SU-DHL-6 (cell line): ENCODE results near the gene KCNH6.

ENCODE experiments used
- H2AFZ ChIP-seq: fragments of 200-600 bp; sonication (generic); 2 replicates; pipeline ENCODE4 v1.6.1; 2014; ENCODE audit warnings: low read depth, mild to moderate bottlenecking, moderate library complexity, mixed read lengths, antibody characterized with exemption, low read length; ENCODE audit not compliant: severe bottlenecking
- H3F3A ChIP-seq: fragments of 200-600 bp; shearing (Covaris generic); 2 replicates; pipeline ENCODE4 v1.6.0; 2016; ENCODE audit warnings: antibody characterized with exemption, mild to moderate bottlenecking; ENCODE audit not compliant: insufficient read depth
- H3K27ac ChIP-seq: fragments of 200-600 bp; sonication (generic); 2 replicates; pipeline ENCODE4 v1.5.1; 2016; ENCODE audit warnings: low read depth, mild to moderate bottlenecking, low read length, moderate library complexity, mixed read lengths
- H3K27me3 ChIP-seq: fragments of 200-600 bp; sonication (generic), shearing (Covaris generic); 2 replicates; pipeline ENCODE4 v1.6.0; 2014; ENCODE audit warnings: mild to moderate bottlenecking, low read length
- H3K36me3 ChIP-seq: fragments of 200-600 bp; sonication (generic); 2 replicates; pipeline ENCODE4 v1.6.1; 2014; ENCODE audit warnings: mild to moderate bottlenecking, low read length, mixed read lengths
- H3K4me2 ChIP-seq: fragments of 300-600, 200-600 bp; shearing (Covaris generic), sonication (generic); 2 replicates; pipeline ENCODE4 v1.6.0; 2014; ENCODE audit warnings: low read length, low read depth, mild to moderate bottlenecking; ENCODE audit not compliant: poor library complexity, severe bottlenecking
- H3K4me3 ChIP-seq: fragments of 200-600 bp; sonication (generic); 2 replicates; pipeline ENCODE4 v1.5.1; 2014; ENCODE audit warnings: antibody characterized with exemption, low read length, mild to moderate bottlenecking, mixed read lengths; ENCODE audit not compliant: insufficient read depth, poor library complexity, severe bottlenecking
- H3K79me2 ChIP-seq: fragments of 200-600 bp; sonication (generic); 2 replicates; pipeline ENCODE4 v1.6.1; 2014; ENCODE audit warnings: mild to moderate bottlenecking, low read length, moderate library complexity; ENCODE audit not compliant: insufficient read depth
- H3K9ac ChIP-seq: fragments of 200-600 bp; sonication (generic); 2 replicates; pipeline ENCODE4 v1.7.0; 2014; ENCODE audit warnings: mild to moderate bottlenecking, low read length
- H3K9me2 ChIP-seq: fragments of 200-600 bp; sonication (generic); replicated peaks from 2 replicates; pipeline ENCODE4 v1.6.1; 2014; ENCODE audit warnings: low read length; ENCODE audit not compliant: insufficient read depth
- H3K9me3 ChIP-seq: fragments of 200-600 bp; sonication (generic); 2 replicates; pipeline ENCODE4 v1.6.1; 2014; ENCODE audit warnings: low read length, mixed read lengths; ENCODE audit not compliant: insufficient read depth
- H4K20me1 ChIP-seq: fragments of 200-600 bp; sonication (generic); 2 replicates; pipeline ENCODE4 v1.6.1; 2014; ENCODE audit warnings: low read depth, mild to moderate bottlenecking, antibody characterized with exemption, low read length, moderate library complexity, mixed read lengths
- CTCF ChIP-seq: fragments of 200-600 bp; sonication (generic); IDR thresholded peaks from one replicate; pipeline ENCODE4 v1.5.1; 2017; ENCODE audit warnings: antibody characterized with exemption, mild to moderate bottlenecking, low read length, moderate library complexity; ENCODE audit not compliant: insufficient read depth, poor library complexity, severe bottlenecking
- EZH2phosphoT487 ChIP-seq: fragments of 200-600 bp; sonication (generic), shearing (Covaris generic); conservative IDR thresholded peaks from 2 replicates; pipeline ENCODE4 v1.6.1; 2018; ENCODE audit warnings: mild to moderate bottlenecking, antibody characterized with exemption, low read length, moderate library complexity, mixed read lengths

Gene KCNH6

GRCh38 chr17:63578769-63579111, 55.6 kb downstream of the KCNH6 start:
- Histone ChIP-seq H3K79me2 (peaks cover 20% of the 10 kb centered on the region), H2AFZ (no peak overlapping the region), H3K4me2 (no peak overlapping the region), H3K4me3 (no peak overlapping the region), H3K9me2 (no peaks in the 10 kb centered on the region), H3K27me3 (no peaks in the 10 kb centered on the region), H4K20me1 (no peaks in the 10 kb centered on the region; the same call in 1 of the 2 replicates), H3K9me3 (no peaks in the 10 kb centered on the region), H3K36me3 (no peaks in the 10 kb centered on the region), H3F3A (no peaks in the 10 kb centered on the region), H3K9ac (no peak overlapping the region), H3K27ac (no peak overlapping the region)
- TF ChIP-seq CTCF = no peak
- TF ChIP-seq EZH2phosphoT487 = no peak

- H3K27ac ChIP-seq = no peak overlapping the region
- no peak overlapping the region for H3K9ac ChIP-seq
- no peaks in the 10 kb centered on the region; the same call in 1 of the 2 replicates for H4K20me1 ChIP-seq
- no peak for TF ChIP-seq CTCF
- TF ChIP-seq EZH2phosphoT487 = no peak
- H3K79me2 ChIP-seq = peaks cover 20% of the 10 kb centered on the region
- no peak overlapping the region for H2AFZ ChIP-seq
- H3K4me3 ChIP-seq = no peak overlapping the region
- no peaks in the 10 kb centered on the region for H3K36me3 ChIP-seq
- no peaks in the 10 kb centered on the region for H3K27me3 ChIP-seq
- H3K4me2 ChIP-seq = no peak overlapping the region
- H3F3A ChIP-seq = no peaks in the 10 kb centered on the region
- H3K9me3 ChIP-seq = no peaks in the 10 kb centered on the region
- H3K9me2 ChIP-seq = no peaks in the 10 kb centered on the region
Observed at GRCh38 chr17:63579633-63580032, 56.5 kb downstream of the KCNH6 start.

- Histone ChIP-seq H3K36me3 (no peaks in the 10 kb centered on the region), H3K4me2 (no peak overlapping the region), H3K4me3 (no peak overlapping the region), H2AFZ (no peak overlapping the region), H3K27me3 (no peaks in the 10 kb centered on the region), H3F3A (no peaks in the 10 kb centered on the region), H3K9me3 (no peaks in the 10 kb centered on the region), H4K20me1 (no peaks in the 10 kb centered on the region), H3K9me2 (no peaks in the 10 kb centered on the region), H3K79me2 (no peaks in the 10 kb centered on the region), H3K27ac (no peak overlapping the region), H3K9ac (no peak overlapping the region)
- TF ChIP-seq CTCF (no peak), EZH2phosphoT487 (no peak)
Observed at GRCh38 chr17:63587770-63588169, 64.6 kb downstream of the KCNH6 start.

- H3K4me3 ChIP-seq = no peak overlapping the region
- no peaks in the 10 kb centered on the region for H3K9me3 ChIP-seq
- H3F3A ChIP-seq = no peaks in the 10 kb centered on the region
- H3K9ac ChIP-seq = no peak overlapping the region
- H3K27ac ChIP-seq = no peak overlapping the region
- no peak overlapping the region for H2AFZ ChIP-seq
- TF ChIP-seq CTCF = no peak
- TF ChIP-seq EZH2phosphoT487 = no peak
- H3K9me2 ChIP-seq = no peaks in the 10 kb centered on the region
- H3K79me2 ChIP-seq = no peaks in the 10 kb centered on the region
- H3K27me3 ChIP-seq = no peaks in the 10 kb centered on the region
- H3K4me2 ChIP-seq = no peak overlapping the region
- no peaks in the 10 kb centered on the region for H3K36me3 ChIP-seq
- H4K20me1 ChIP-seq = no peaks in the 10 kb centered on the region
Observed at GRCh38 chr17:63588797-63589196, 65.6 kb downstream of the KCNH6 start.
